Spleen (tissue), 11 donors: ENCODE results near the gene ADAMTS17. TPM values are rescaled to one million over a fixed set of nuclear protein-coding genes. Genes with fewer than 3 reads are reported as not detected.

ENCODE experiments used
- DNase-seq: peaks from one replicate; pipeline ENCODE4 v3.0.0-alpha.2; 2020
- H3K27ac ChIP-seq, 8 donors: fragments of 200-600 bp; sonication (generic) in 7 of 8; 1 replicate in 4 of 8; 2 replicates in 4 of 8; pipeline versions ENCODE4 v1.5.0 to v1.8.0; 2016 to 2021; ENCODE audit warnings: inconsistent platforms in 4 of 8, mild to moderate bottlenecking in 4 of 8, moderate library complexity in 1 of 8
- H3K27me3 ChIP-seq, 7 donors: fragments of 200-600 bp; sonication (generic) in 6 of 7; replicated peaks in 1 of 7; 1 replicate in 4 of 7; 2 replicates in 3 of 7; pipeline versions ENCODE4 v1.5.0 to v1.8.0; 2016 to 2021; ENCODE audit warnings: inconsistent platforms in 3 of 7, mild to moderate bottlenecking in 1 of 7
- H3K36me3 ChIP-seq, 6 donors: fragments of 200-600 bp; sonication (generic) in 5 of 6; 1 replicate in 4 of 6; 2 replicates in 2 of 6; pipeline versions ENCODE4 v1.5.0 to v1.8.0; 2016 to 2021; ENCODE audit warnings: inconsistent platforms in 2 of 6
- H3K4me1 ChIP-seq, 6 donors: fragments of 200-600 bp; sonication (generic) in 5 of 6; 1 replicate in 3 of 6; 2 replicates in 3 of 6; pipeline versions ENCODE4 v1.5.0 to v1.8.0; 2016 to 2021; ENCODE audit warnings: inconsistent platforms in 3 of 6
- H3K4me3 ChIP-seq, 8 donors: fragments of 200-600 bp; sonication (generic) in 7 of 8; 1 replicate in 4 of 8; 2 replicates in 4 of 8; pipeline versions ENCODE4 v1.5.0 to v1.8.0; 2016 to 2021; ENCODE audit warnings: inconsistent platforms in 4 of 8, mild to moderate bottlenecking in 4 of 8, moderate library complexity in 2 of 8
- H3K9me3 ChIP-seq, 8 donors: fragments of 200-600 bp; sonication (generic) in 7 of 8; 1 replicate in 4 of 8; 2 replicates in 4 of 8; pipeline versions ENCODE4 v1.5.0 to v1.8.0; 2016 to 2021; ENCODE audit warnings: inconsistent platforms in 4 of 8
- CTCF ChIP-seq, 11 experiments: fragments of 200-600 bp in 7 of 11; fragments of 450-650 bp in 4 of 11; sonication (generic) in 4 of 11; IDR thresholded peaks in 8 of 11; conservative IDR thresholded peaks in 3 of 11; 1 replicate in 7 of 11; 2 replicates in 4 of 11; pipeline versions ENCODE4 v1.4.0 to v1.8.0; 2016 to 2021; ENCODE audit warnings: antibody characterized with exemption in 11 of 11, inconsistent platforms in 4 of 11, mild to moderate bottlenecking in 1 of 11
- POLR2A ChIP-seq, 3 donors: fragments of 450-650 bp; IDR thresholded peaks; one replicate each; pipeline ENCODE4 v1.5.1; 2017; ENCODE audit warnings: antibody characterized with exemption in 3 of 3, mild to moderate bottlenecking in 1 of 3
- POLR2AphosphoS5 ChIP-seq, 3 donors: sonication (generic); formaldehyde crosslinking; IDR thresholded peaks; one replicate each; pipeline ENCODE4 v1.5.1; 2017; ENCODE audit warnings: antibody characterized with exemption in 3 of 3
- WGBS, 5 donors: extraction: QIAGEN DNeasy Blood & Tissue Kit in 3 of 5; methylation state at CpG; one replicate each; pipeline versions ENCODE4 v1.1.5 to v1.1.7; 2013 to 2018; 5-methylcytosine and 5-hydroxymethylcytosine counted together
- intact Hi-C: fragments of 100-400 bp; cut with DNase I; formaldehyde crosslinking; loops from one replicate; pipeline ENCODE4 v1.15.0; 2023; ENCODE audit warnings: low total_unique reads
- polyA plus RNA-seq, 3 donors: library from polyadenylated mRNA; stranded (reverse); fragments of 200-250 nt; gene quantifications; one replicate each; pipeline ENCODE4 v1.2.1, GENCODE V29; 2013
- total RNA-seq, 7 donors: library from RNA; depleted of rRNA in 3 of 7; stranded (reverse); fragments of >200 nt in 3 of 7; fragmentation: NEBNext Ultra II Directional in 4 of 7; extraction: Animal tissue kit (Norgen Biotek cat#: 25700) in 4 of 7; gene quantifications; one replicate each; pipeline versions ENCODE4 v1.1.0 to v1.2.1, GENCODE V29; 2016 to 2021
- donor health status: healthy with polysubstance abuse.
- donor health status: DM: no; HTN: no; CAD: no; lungs with moderate emphysema.
- donor health status: DM: no; HTN: no; CAD: no.
- donor health status: Bipolar disorder and iron deficiency.
- donor health status: healthy.
- donor health status: DM: no; HTN: no; CAD: no.
- donor health status: DM: yes; HTN: yes; CAD: no.

Gene ADAMTS17
- total and polyA plus RNA-seq, 10 donors: 0.21 to 13.2 (median 5.8) TPM

- WGBS, 5 donors: 77 to 86% (median 81%) methylated on average over 21 of the region's 21 CpGs
- H3K9me3 ChIP-seq: peaks cover 0 to 9% (median 0%) of the 10 kb centered on the region in 8 donors
- DNase-seq: no peak
- H3K4me3 ChIP-seq: no peak overlapping the region
- H3K27ac ChIP-seq: no peak overlapping the region
- TF ChIP-seq CTCF (IDR thresholded peaks at IDR 0.05 in 8 of 11, conservative IDR thresholded peaks at IDR 0.05 in 3 of 11): no peak
- no peak for TF ChIP-seq POLR2AphosphoS5 (IDR thresholded peaks at IDR 0.05)
- no peak for TF ChIP-seq POLR2A (IDR thresholded peaks at IDR 0.05)
- intact Hi-C loops: no loop called here
- H3K4me1 ChIP-seq: no peaks in the 10 kb centered on the region
- H3K36me3 ChIP-seq: no peaks in the 10 kb centered on the region
- no peaks in the 10 kb centered on the region for H3K27me3 ChIP-seq
Observed at GRCh38 chr15:100247228-100248225, 94.2 kb downstream of the ADAMTS17 start.

DNA sequence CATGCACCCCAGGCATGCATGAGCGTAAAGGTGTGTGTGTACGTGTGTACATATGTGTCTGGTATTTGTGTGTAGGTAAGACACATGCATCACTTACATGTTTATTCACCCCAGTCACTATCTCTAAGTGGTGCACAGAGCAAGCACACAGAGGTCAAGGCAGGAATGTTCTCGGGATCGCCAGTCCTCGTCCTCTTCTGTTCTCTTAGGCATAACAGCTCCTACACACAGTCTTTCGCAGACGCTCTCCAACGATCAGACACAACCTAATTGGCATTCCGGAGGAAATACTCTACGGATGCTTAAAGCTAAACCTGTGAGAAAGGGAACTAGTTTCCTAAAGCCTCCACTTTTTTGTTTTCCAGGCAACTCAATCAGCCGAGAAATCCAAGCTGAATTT, 95.9 kb downstream of the ADAMTS17 start:
- no peak overlapping the region for H3K4me3 ChIP-seq
- intact Hi-C loops: no loop called here
- H3K9me3 ChIP-seq: peaks cover 0 to 9% (median 0%) of the 10 kb centered on the region in 8 donors
- H3K4me1 ChIP-seq: no peaks in the 10 kb centered on the region
- no peaks in the 10 kb centered on the region for H3K36me3 ChIP-seq
- WGBS, 5 donors: 77 to 87% (median 80%) methylated on average over 11 of the region's 11 CpGs
- TF ChIP-seq CTCF (IDR thresholded peaks at IDR 0.05 in 8 of 11, conservative IDR thresholded peaks at IDR 0.05 in 3 of 11): no peak
- TF ChIP-seq POLR2AphosphoS5 (IDR thresholded peaks at IDR 0.05): no peak
- no peak for TF ChIP-seq POLR2A (IDR thresholded peaks at IDR 0.05)
- no peaks in the 10 kb centered on the region for H3K27me3 ChIP-seq
- no peak overlapping the region for H3K27ac ChIP-seq
- no peak for DNase-seq

GRCh38 chr15:100245487-100245820, 96.3 kb downstream of the ADAMTS17 start:
- Histone ChIP-seq H3K27ac (no peak overlapping the region), H3K4me1 (no peaks in the 10 kb centered on the region), H3K4me3 (no peak overlapping the region), H3K9me3 (peaks cover 0 to 9% (median 0%) of the 10 kb centered on the region in 8 donors), H3K27me3 (no peaks in the 10 kb centered on the region), H3K36me3 (no peaks in the 10 kb centered on the region)
- no peak for TF ChIP-seq POLR2AphosphoS5 (IDR thresholded peaks at IDR 0.05)
- no peak for TF ChIP-seq POLR2A (IDR thresholded peaks at IDR 0.05)
- TF ChIP-seq CTCF (IDR thresholded peaks at IDR 0.05 in 8 of 11, conservative IDR thresholded peaks at IDR 0.05 in 3 of 11): no peak
- no peak for DNase-seq
- 89 to 95% (median 93%) methylated on average over 2 of the region's 2 CpGs for WGBS, 5 donors
- intact Hi-C loops: no loop called here

GRCh38 chr15:100244796-100245486, 96.8 kb downstream of the ADAMTS17 start:
- H3K9me3 ChIP-seq: peaks cover 0 to 9% (median 0%) of the 10 kb centered on the region in 8 donors
- DNase-seq: no peak
- intact Hi-C loops: no loop called here
- H3K27me3 ChIP-seq: no peaks in the 10 kb centered on the region
- H3K4me3 ChIP-seq: no peak overlapping the region
- no peak overlapping the region for H3K27ac ChIP-seq
- TF ChIP-seq CTCF (IDR thresholded peaks at IDR 0.05 in 8 of 11, conservative IDR thresholded peaks at IDR 0.05 in 3 of 11) (no peak), POLR2AphosphoS5 (IDR thresholded peaks at IDR 0.05) (no peak), POLR2A (IDR thresholded peaks at IDR 0.05) (no peak)
- no peaks in the 10 kb centered on the region for H3K4me1 ChIP-seq
- H3K36me3 ChIP-seq: no peaks in the 10 kb centered on the region
- WGBS, 5 donors: 82 to 90% (median 87%) methylated on average over 8 to 10 of the region's 10 CpGs
